Sigmoid colon (tissue), 7 donors: Measurements from ENCODE around the gene WDR91. TPM values are rescaled to one million over a fixed set of nuclear protein-coding genes. Genes with fewer than 3 reads are reported as not detected.
"Not testable (repeated sequence)": the region's sequence is repeated elsewhere in the genome, so short reads cannot be mapped to it uniquely, and the experiment has no call there.

Experiments used
- DNase-seq: peaks from one replicate; pipeline ENCODE4 v3.0.0-alpha.2; 2019
- H3K27ac ChIP-seq, 4 donors: fragments of 200-600 bp; sonication (generic); one replicate each; pipeline ENCODE4 v1.5.1; 2016 to 2019; ENCODE audit warnings: mild to moderate bottlenecking in 1 of 4
- H3K27me3 ChIP-seq, 3 donors: fragments of 200-600 bp; sonication (generic); one replicate each; pipeline ENCODE4 v1.5.1; 2019; ENCODE audit warnings: mild to moderate bottlenecking in 1 of 3
- H3K36me3 ChIP-seq, 4 donors: fragments of 200-600 bp; sonication (generic); one replicate each; pipeline ENCODE4 v1.5.1; 2016 to 2019
- H3K4me1 ChIP-seq, 4 donors: fragments of 200-600 bp; sonication (generic); one replicate each; pipeline ENCODE4 v1.5.1; 2017 to 2019
- H3K4me3 ChIP-seq, 4 donors: fragments of 200-600 bp; sonication (generic); one replicate each; pipeline ENCODE4 v1.5.1; 2017 to 2019; ENCODE audit warnings: mild to moderate bottlenecking in 2 of 4, moderate library complexity in 1 of 4
- H3K9me3 ChIP-seq, 4 donors: fragments of 200-600 bp in 3 of 4; sonication (generic) in 3 of 4; one replicate each; pipeline versions ENCODE4 v1.5.1 to v1.6.1; 2013 to 2019
- CTCF ChIP-seq, 4 experiments: fragments of 450-650 bp in 3 of 4; fragments of 200-600 bp in 1 of 4; IDR thresholded peaks; one replicate each; pipeline ENCODE4 v1.5.1; 2016 to 2019; ENCODE audit warnings: antibody characterized with exemption in 4 of 4, mild to moderate bottlenecking in 3 of 4, moderate library complexity in 2 of 4
- EP300 ChIP-seq, 4 donors: sonication (generic); formaldehyde crosslinking; IDR thresholded peaks; one replicate each; pipeline ENCODE4 v1.6.1; 2017; ENCODE audit warnings: antibody characterized with exemption in 4 of 4
- POLR2A ChIP-seq, 2 donors: fragments of 450-650 bp; IDR thresholded peaks; one replicate each; pipeline ENCODE4 v1.6.1; 2016; ENCODE audit warnings: antibody characterized with exemption in 2 of 2, mild to moderate bottlenecking in 2 of 2, moderate library complexity in 2 of 2
- POLR2AphosphoS5 ChIP-seq, 4 donors: sonication (generic); formaldehyde crosslinking; IDR thresholded peaks; one replicate each; pipeline ENCODE4 v1.6.1; 2017; ENCODE audit warnings: antibody characterized with exemption in 4 of 4
- WGBS, 2 donors: extraction: QIAGEN DNeasy Blood & Tissue Kit; methylation state at CpG; one replicate each; pipeline ENCODE4 v1.1.7; 2013; 5-methylcytosine and 5-hydroxymethylcytosine counted together
- intact Hi-C: fragments of 100-400 bp; cut with DNase I; formaldehyde crosslinking; loops from one replicate; pipeline ENCODE4 v1.15.1; 2023
- polyA plus RNA-seq, 3 donors: library from polyadenylated mRNA; stranded (reverse); fragments of 200-250 nt; gene quantifications; one replicate each; pipeline ENCODE4 v1.2.3, GENCODE V29; 2013
- total RNA-seq, 4 donors: library from RNA; depleted of rRNA; stranded (reverse); fragments of >200 nt; gene quantifications; one replicate each; pipeline ENCODE4 v1.1.0, GENCODE V29; 2016
- donor health status: healthy with polysubstance abuse.
- donor health status: Bipolar disorder and iron deficiency.
- donor health status: healthy.

Gene WDR91
- total and polyA plus RNA-seq, 7 donors = 2.1 to 14.1 (median 11.0) TPM

- no peaks in the 10 kb centered on the region for H3K36me3 ChIP-seq
- no peaks in the 10 kb centered on the region for H3K27me3 ChIP-seq
- DNase-seq = no peak
- intact Hi-C loops = no loop called here
- WGBS, 2 donors = 94% methylated on average over 7 of the region's 7 CpGs
- no peak overlapping the region for H3K4me3 ChIP-seq
- no peaks in the 10 kb centered on the region for H3K4me1 ChIP-seq
- TF ChIP-seq EP300 (IDR thresholded peaks at IDR 0.05) (no peak), POLR2AphosphoS5 (IDR thresholded peaks at IDR 0.05) (no peak)
- H3K9me3 ChIP-seq = no peaks in the 10 kb centered on the region
- no peak overlapping the region for H3K27ac ChIP-seq
Observed at GRCh38 chr7:135239263-135239662, 27.9 kb upstream of the WDR91 start.

- intact Hi-C loops = no loop called here
- Histone ChIP-seq H3K9me3 (no peaks in the 10 kb centered on the region), H3K4me1 (no peaks in the 10 kb centered on the region), H3K27ac (no peak overlapping the region), H3K4me3 (no peak overlapping the region), H3K36me3 (no peaks in the 10 kb centered on the region), H3K27me3 (no peaks in the 10 kb centered on the region)
- WGBS, 2 donors = 87 to 89% methylated on average over 11 of the region's 11 CpGs
- no peak for TF ChIP-seq POLR2A (IDR thresholded peaks at IDR 0.05)
- DNase-seq = no peak
Observed at GRCh38 chr7:135238112-135238744, 26.9 kb upstream of the WDR91 start.

GRCh38 chr7:135236727-135237126, 25.4 kb upstream of the WDR91 start:
- Histone ChIP-seq H3K4me1 (no peaks in the 10 kb centered on the region), H3K27ac (no peak overlapping the region), H3K4me3 (no peak overlapping the region), H3K36me3 (no peaks in the 10 kb centered on the region), H3K27me3 (no peaks in the 10 kb centered on the region), H3K9me3 (no peaks in the 10 kb centered on the region)
- 32 to 43% methylated on average over 2 of the region's 2 CpGs for WGBS, 2 donors
- no peak for TF ChIP-seq POLR2A (IDR thresholded peaks at IDR 0.05)
- no peak for TF ChIP-seq CTCF (IDR thresholded peaks at IDR 0.05)
- no peak for TF ChIP-seq POLR2AphosphoS5 (IDR thresholded peaks at IDR 0.05)
- no peak for TF ChIP-seq EP300 (IDR thresholded peaks at IDR 0.05)
- intact Hi-C loops = no loop called here
- no peak for DNase-seq

GRCh38 chr7:135235841-135236240, 24.5 kb upstream of the WDR91 start:
- H3K27me3 ChIP-seq = no peaks in the 10 kb centered on the region
- H3K27ac ChIP-seq = no peak overlapping the region
- H3K36me3 ChIP-seq = no peaks in the 10 kb centered on the region
- 93 to 94% methylated on average over 5 of the region's 5 CpGs for WGBS, 2 donors
- no peak for TF ChIP-seq CTCF (IDR thresholded peaks at IDR 0.05)
- TF ChIP-seq EP300 (IDR thresholded peaks at IDR 0.05) = no peak
- no peak for TF ChIP-seq POLR2AphosphoS5 (IDR thresholded peaks at IDR 0.05)
- DNase-seq = no peak
- intact Hi-C loops = no loop called here
- no peak overlapping the region for H3K4me3 ChIP-seq
- H3K4me1 ChIP-seq = no peaks in the 10 kb centered on the region
- H3K9me3 ChIP-seq = no peaks in the 10 kb centered on the region

- DNase-seq = no peak
- intact Hi-C loops = no loop called here
- Histone ChIP-seq H3K4me3 (no peak overlapping the region), H3K4me1 (no peaks in the 10 kb centered on the region), H3K27me3 (no peaks in the 10 kb centered on the region), H3K36me3 (no peaks in the 10 kb centered on the region), H3K9me3 (no peaks in the 10 kb centered on the region), H3K27ac (no peak overlapping the region)
- 57 to 80% methylated on average over 4 of the region's 4 CpGs for WGBS, 2 donors
- TF ChIP-seq EP300 (IDR thresholded peaks at IDR 0.05) (no peak), POLR2A (IDR thresholded peaks at IDR 0.05) (no peak), POLR2AphosphoS5 (IDR thresholded peaks at IDR 0.05) (no peak), CTCF (IDR thresholded peaks at IDR 0.05) (no peak)
Observed at GRCh38 chr7:135234727-135235126, 23.4 kb upstream of the WDR91 start.

GRCh38 chr7:135234095-135234494, 22.8 kb upstream of the WDR91 start:
- H3K27me3 ChIP-seq, H3K4me1 ChIP-seq, DNase-seq, intact Hi-C loops, H3K4me3 ChIP-seq, H3K27ac ChIP-seq, H3K9me3 ChIP-seq, H3K36me3 ChIP-seq: not testable (repeated sequence)
- whole genome bisulfite sequencing, 2 donors = 76 to 88% methylated on average over 14 of the region's 14 CpGs
